Body of pancreas (tissue), 4 donors: ENCODE results near the gene RGS8. TPM values are rescaled to one million over a fixed set of nuclear protein-coding genes. Genes with fewer than 3 reads are reported as not detected.

Experiments
- ATAC-seq: fragments of 150-250 bp; one replicate; pipeline ENCODE4 v1.9.1; 2016
- DNase-seq, 4 donors: peaks; one replicate each; pipeline ENCODE4 v3.0.0-alpha.2; 2019
- H3K27ac ChIP-seq, 4 donors: fragments of 200-600 bp; sonication (generic); 1 replicate in 3 of 4; 2 replicates in 1 of 4; pipeline versions ENCODE4 v1.5.1 to v1.6.1; 2016 to 2019; ENCODE audit warnings: mild to moderate bottlenecking in 1 of 4, mixed read lengths in 1 of 4, moderate library complexity in 1 of 4
- H3K27me3 ChIP-seq, 2 donors: fragments of 200-600 bp; sonication (generic); one replicate each; pipeline ENCODE4 v1.6.0; 2016; ENCODE audit warnings: mild to moderate bottlenecking in 1 of 2
- H3K36me3 ChIP-seq, 2 donors: fragments of 200-600 bp; sonication (generic); replicated peaks in 1 of 2; 2 replicates each; pipeline ENCODE4 v1.5.1; 2016; ENCODE audit warnings: low read depth in 2 of 2; ENCODE audit not compliant: insufficient read depth in 1 of 2
- H3K4me1 ChIP-seq: fragments of 200-600 bp; sonication (generic); one replicate; pipeline ENCODE4 v1.6.0; 2016
- H3K4me3 ChIP-seq, 2 donors: fragments of 200-600 bp; sonication (generic); 1 replicate in 1 of 2; 2 replicates in 1 of 2; pipeline ENCODE4 v1.5.1; 2016 to 2019
- H3K9me3 ChIP-seq, 3 donors: fragments of 200-600 bp; sonication (generic); 1 replicate in 2 of 3; 2 replicates in 1 of 3; pipeline ENCODE4 v1.5.1; 2016
- POLR2A ChIP-seq, 3 donors: fragments of 450-650 bp; IDR thresholded peaks; one replicate each; pipeline ENCODE4 v1.6.1; 2016; ENCODE audit warnings: antibody characterized with exemption in 3 of 3, mild to moderate bottlenecking in 2 of 3
- WGBS, 2 donors: methylation state at CpG; one replicate each; pipeline ENCODE4 v1.1.5; 2017; 5-methylcytosine and 5-hydroxymethylcytosine counted together
- intact Hi-C: fragments of 100-400 bp; cut with DNase I; formaldehyde crosslinking; loops from one replicate; pipeline ENCODE4 v1.15.1; 2023
- total RNA-seq, 2 donors: library from RNA; depleted of rRNA; stranded (reverse); fragments of >200 nt; gene quantifications; one replicate each; pipeline ENCODE4 v1.1.0, GENCODE V29; 2016
- TF ChIP-seq, protein P1 (sequence below), 7 experiments: fragments of 450-650 bp in 4 of 7; fragments of 200-600 bp in 3 of 7; sonication (generic) in 3 of 7; IDR thresholded peaks; one replicate each; pipeline ENCODE4 v1.5.1; 2016 to 2019; ENCODE audit warnings: antibody characterized with exemption in 7 of 7

Gene RGS8
- total RNA-seq, 2 donors from 2014 or later = not detected

DNA sequence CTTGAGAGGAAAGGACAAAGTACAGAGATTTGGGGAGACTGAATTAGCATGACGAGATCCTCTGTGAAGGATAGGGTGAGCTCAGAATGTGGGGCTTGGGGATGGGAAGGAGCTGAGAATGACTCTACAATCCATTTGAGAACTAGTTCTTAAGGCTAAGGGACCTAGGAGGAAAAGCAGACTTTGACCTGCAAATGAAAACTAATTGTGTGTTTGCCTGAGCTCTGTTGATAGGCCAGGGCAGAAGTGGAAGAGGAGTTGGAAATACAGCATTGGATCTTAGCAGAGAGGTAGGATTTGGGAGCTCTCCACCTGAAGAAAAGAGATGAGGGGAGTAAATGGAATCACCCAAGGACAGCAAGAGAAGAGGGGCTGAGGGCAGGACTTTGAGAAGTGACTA, 2.1 kb upstream of the RGS8 start:
- H3K27ac ChIP-seq = no peak overlapping the region
- no peaks in the 10 kb centered on the region for H3K36me3 ChIP-seq
- no peaks in the 10 kb centered on the region for H3K9me3 ChIP-seq
- ATAC-seq (no peak), DNase-seq (no peak)
- no peaks in the 10 kb centered on the region for H3K27me3 ChIP-seq
- intact Hi-C loops = no loop called here
- peaks cover 7% of the 10 kb centered on the region for H3K4me1 ChIP-seq
- TF ChIP-seq, protein P1, sequence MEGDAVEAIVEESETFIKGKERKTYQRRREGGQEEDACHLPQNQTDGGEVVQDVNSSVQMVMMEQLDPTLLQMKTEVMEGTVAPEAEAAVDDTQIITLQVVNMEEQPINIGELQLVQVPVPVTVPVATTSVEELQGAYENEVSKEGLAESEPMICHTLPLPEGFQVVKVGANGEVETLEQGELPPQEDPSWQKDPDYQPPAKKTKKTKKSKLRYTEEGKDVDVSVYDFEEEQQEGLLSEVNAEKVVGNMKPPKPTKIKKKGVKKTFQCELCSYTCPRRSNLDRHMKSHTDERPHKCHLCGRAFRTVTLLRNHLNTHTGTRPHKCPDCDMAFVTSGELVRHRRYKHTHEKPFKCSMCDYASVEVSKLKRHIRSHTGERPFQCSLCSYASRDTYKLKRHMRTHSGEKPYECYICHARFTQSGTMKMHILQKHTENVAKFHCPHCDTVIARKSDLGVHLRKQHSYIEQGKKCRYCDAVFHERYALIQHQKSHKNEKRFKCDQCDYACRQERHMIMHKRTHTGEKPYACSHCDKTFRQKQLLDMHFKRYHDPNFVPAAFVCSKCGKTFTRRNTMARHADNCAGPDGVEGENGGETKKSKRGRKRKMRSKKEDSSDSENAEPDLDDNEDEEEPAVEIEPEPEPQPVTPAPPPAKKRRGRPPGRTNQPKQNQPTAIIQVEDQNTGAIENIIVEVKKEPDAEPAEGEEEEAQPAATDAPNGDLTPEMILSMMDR (IDR thresholded peaks at IDR 0.05) = no peak
- no peak for TF ChIP-seq POLR2A (IDR thresholded peaks at IDR 0.05)
- no peak overlapping the region for H3K4me3 ChIP-seq
- WGBS, 2 donors = 95 to 96% methylated on average over 1 of the region's 1 CpG

DNA sequence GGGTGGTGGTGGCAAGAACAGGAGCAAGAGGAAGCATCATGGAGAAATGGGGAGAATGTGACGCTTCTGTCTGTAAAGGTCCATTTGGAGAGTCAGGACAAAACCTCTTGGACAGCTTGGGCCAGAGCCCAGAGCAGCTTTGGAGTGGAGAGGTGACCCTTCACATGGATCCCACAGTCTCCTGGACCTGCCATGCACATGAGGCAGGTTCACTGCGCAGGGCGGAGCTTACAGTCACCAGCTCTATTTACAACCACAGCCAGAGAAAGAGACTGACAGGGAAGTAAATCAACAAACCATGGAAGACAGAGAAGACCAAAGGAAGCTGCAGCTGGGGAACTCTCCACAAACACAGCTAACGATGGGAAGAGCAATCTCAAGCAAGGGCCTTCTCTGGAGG, 828 bp upstream of the RGS8 start:
- peaks cover 7% of the 10 kb centered on the region for H3K4me1 ChIP-seq
- 81 to 82% methylated on average over 4 of the region's 4 CpGs for WGBS, 2 donors
- no peak overlapping the region for H3K27ac ChIP-seq
- DNase-seq (no peak), ATAC-seq (no peak)
- H3K27me3 ChIP-seq = no peaks in the 10 kb centered on the region
- H3K4me3 ChIP-seq = no peak overlapping the region
- no peaks in the 10 kb centered on the region for H3K36me3 ChIP-seq
- intact Hi-C loops = no loop called here
- TF ChIP-seq, protein P1 (IDR thresholded peaks at IDR 0.05) = no peak
- TF ChIP-seq POLR2A (IDR thresholded peaks at IDR 0.05) = no peak
- H3K9me3 ChIP-seq = no peaks in the 10 kb centered on the region

DNA sequence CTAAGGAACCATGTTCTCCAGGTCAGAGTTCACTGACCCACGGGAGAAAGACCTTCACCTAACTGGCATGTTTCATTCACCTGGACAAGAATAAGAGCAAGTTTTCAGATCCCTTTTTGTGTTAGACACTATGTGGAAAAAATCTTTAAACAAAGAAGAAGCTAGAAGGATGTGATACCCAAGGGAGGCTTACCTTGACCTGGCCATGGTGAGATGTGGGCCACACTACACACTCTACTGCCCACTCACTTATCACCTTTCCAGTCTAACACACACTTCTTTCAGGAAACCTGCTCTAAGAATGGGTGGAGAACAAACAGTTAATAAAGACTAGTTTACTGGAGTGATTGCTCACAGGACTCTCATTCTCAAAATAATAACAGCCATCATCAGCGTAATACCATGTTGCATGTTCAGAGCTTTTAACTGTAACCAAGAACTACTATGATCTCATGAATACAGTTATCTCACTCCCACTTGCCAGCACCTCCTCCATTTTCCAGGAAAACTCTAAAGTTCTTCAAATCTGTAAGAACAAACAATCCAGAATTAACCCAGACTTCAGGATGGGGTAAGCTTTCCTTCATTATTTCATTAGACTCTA, 1.4 kb downstream of the RGS8 start:
- H3K27ac ChIP-seq = no peak overlapping the region
- peaks cover 7% of the 10 kb centered on the region for H3K4me1 ChIP-seq
- 69 to 75% methylated on average over 2 of the region's 2 CpGs for WGBS, 2 donors
- no peaks in the 10 kb centered on the region for H3K27me3 ChIP-seq
- TF ChIP-seq, protein P1 (IDR thresholded peaks at IDR 0.05) = no peak
- no peak for TF ChIP-seq POLR2A (IDR thresholded peaks at IDR 0.05)
- ATAC-seq = no peak
- intact Hi-C loops = no loop called here
- H3K9me3 ChIP-seq = no peaks in the 10 kb centered on the region
- DNase-seq = no peak
- no peak overlapping the region for H3K4me3 ChIP-seq
- no peaks in the 10 kb centered on the region for H3K36me3 ChIP-seq

DNA sequence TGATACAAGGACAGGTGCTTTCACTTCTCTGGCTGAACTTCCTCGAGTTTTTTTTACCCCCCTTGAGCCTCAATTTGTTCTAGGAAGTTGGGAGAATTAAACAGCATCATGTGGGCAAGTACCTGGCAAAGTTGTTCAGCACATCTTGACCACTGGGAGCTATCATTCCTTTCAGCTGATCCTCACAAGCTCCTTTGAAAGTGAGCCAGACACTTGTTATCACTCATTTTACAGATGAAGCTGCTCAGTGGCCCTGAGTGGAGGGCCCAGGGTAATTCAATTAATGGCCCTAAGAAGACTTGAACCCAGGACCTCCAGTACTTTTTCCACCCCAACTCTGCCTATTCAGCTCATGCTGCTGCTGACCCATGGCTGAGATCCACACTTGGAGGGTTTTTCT, 2.0 kb downstream of the RGS8 start:
- Histone ChIP-seq H3K27ac (no peak overlapping the region), H3K27me3 (no peaks in the 10 kb centered on the region), H3K4me3 (no peak overlapping the region), H3K9me3 (no peaks in the 10 kb centered on the region), H3K4me1 (peaks cover 3% of the 10 kb centered on the region), H3K36me3 (no peaks in the 10 kb centered on the region)
- TF ChIP-seq POLR2A (IDR thresholded peaks at IDR 0.05) = no peak
- TF ChIP-seq, protein P1 (IDR thresholded peaks at IDR 0.05) = no peak
- ATAC-seq (no peak), DNase-seq (no peak)
- WGBS, 2 donors = 25 to 35% methylated on average over 1 of the region's 1 CpG
- intact Hi-C loops = no loop called here

DNA sequence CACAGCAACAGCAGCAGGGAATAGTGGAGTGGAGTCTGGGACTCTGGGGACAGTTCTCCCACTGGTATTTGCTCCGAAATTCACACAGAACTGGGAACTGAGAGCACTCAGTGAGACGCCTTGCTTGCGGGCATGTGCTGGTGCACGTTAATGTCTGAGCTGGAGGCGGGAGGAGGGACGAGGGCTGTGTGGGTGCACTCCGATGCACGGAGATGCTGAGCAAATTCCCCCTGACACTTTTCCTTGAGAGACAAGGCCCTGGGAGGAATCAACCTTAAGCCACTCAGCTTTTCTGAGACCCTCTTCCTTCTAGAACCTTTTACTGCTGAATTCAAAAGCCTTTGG, 2.8 kb downstream of the RGS8 start:
- TF ChIP-seq POLR2A (IDR thresholded peaks at IDR 0.05) = no peak
- TF ChIP-seq, protein P1 (IDR thresholded peaks at IDR 0.05) = no peak
- no peak for ATAC-seq
- Histone ChIP-seq H3K9me3 (no peaks in the 10 kb centered on the region), H3K27ac (no peak overlapping the region), H3K36me3 (no peaks in the 10 kb centered on the region), H3K27me3 (no peaks in the 10 kb centered on the region), H3K4me1 (no peaks in the 10 kb centered on the region), H3K4me3 (no peak overlapping the region)
- 86 to 94% methylated on average over 7 to 8 of the region's 8 CpGs for WGBS, 2 donors
- intact Hi-C loops = no loop called here
- no peak for DNase-seq
